Effector memory CD8-positive, alpha-beta T cell (primary cell): ENCODE results near the gene TNFRSF6B.
A peak's percentile ranks its signal among the peaks of the same experiment; 100 is the strongest.

Source experiments
- ATAC-seq: fragments of 150-1000 bp; cut with Tn5 transposase; replicated peaks from 2 replicates; pipeline ENCODE4 v1.10.0; 2021; ENCODE audit warnings: mild to moderate bottlenecking, moderate library complexity
- DNase-seq, 3 experiments: peaks; one replicate each; pipeline ENCODE4 v3.0.0; 2021
- H3K27ac Mint-ChIP-seq, 2 donors: one replicate each; pipeline ENCODE4 v1.8.0; 2022; ENCODE audit warnings: mild to moderate bottlenecking in 2 of 2, mixed read lengths in 2 of 2, moderate library complexity in 2 of 2
- H3K27me3 Mint-ChIP-seq, 2 donors: one replicate each; pipeline ENCODE4 v1.8.0; 2022; ENCODE audit warnings: mixed read lengths in 2 of 2
- H3K36me3 Mint-ChIP-seq: one replicate; pipeline ENCODE4 v1.8.0; 2022; ENCODE audit warnings: mild to moderate bottlenecking, moderate library complexity, mixed read lengths; ENCODE audit not compliant: insufficient read depth
- H3K4me1 Mint-ChIP-seq, 2 donors: one replicate each; pipeline ENCODE4 v1.8.0; 2022; ENCODE audit warnings: low read depth in 2 of 2, mixed read lengths in 2 of 2
- H3K4me3 Mint-ChIP-seq, 2 donors: one replicate each; pipeline ENCODE4 v1.8.0; 2022; ENCODE audit warnings: mild to moderate bottlenecking in 2 of 2, mixed read lengths in 2 of 2, moderate library complexity in 2 of 2
- H3K9me3 Mint-ChIP-seq, 2 donors: one replicate each; pipeline ENCODE4 v1.8.0; 2022; ENCODE audit warnings: mixed read lengths in 2 of 2

Gene TNFRSF6B

GRCh38 chr20:63734111-63734945 lies 37.9 kb downstream of the TNFRSF6B start:
- Mint-ChIP-seq H3K27me3 (no peaks in the 10 kb centered on the region), H3K4me1 (peaks cover 26 to 27% of the 10 kb centered on the region in 2 donors), H3K4me3 (no peak overlapping the region), H3K36me3 (peaks cover 44% of the 10 kb centered on the region), H3K9me3 (no peaks in the 10 kb centered on the region), H3K27ac (peak overlapping the region in 1 of 2 donors; percentile 42)
- ATAC-seq = no peak
- no peak for DNase-seq

DNA sequence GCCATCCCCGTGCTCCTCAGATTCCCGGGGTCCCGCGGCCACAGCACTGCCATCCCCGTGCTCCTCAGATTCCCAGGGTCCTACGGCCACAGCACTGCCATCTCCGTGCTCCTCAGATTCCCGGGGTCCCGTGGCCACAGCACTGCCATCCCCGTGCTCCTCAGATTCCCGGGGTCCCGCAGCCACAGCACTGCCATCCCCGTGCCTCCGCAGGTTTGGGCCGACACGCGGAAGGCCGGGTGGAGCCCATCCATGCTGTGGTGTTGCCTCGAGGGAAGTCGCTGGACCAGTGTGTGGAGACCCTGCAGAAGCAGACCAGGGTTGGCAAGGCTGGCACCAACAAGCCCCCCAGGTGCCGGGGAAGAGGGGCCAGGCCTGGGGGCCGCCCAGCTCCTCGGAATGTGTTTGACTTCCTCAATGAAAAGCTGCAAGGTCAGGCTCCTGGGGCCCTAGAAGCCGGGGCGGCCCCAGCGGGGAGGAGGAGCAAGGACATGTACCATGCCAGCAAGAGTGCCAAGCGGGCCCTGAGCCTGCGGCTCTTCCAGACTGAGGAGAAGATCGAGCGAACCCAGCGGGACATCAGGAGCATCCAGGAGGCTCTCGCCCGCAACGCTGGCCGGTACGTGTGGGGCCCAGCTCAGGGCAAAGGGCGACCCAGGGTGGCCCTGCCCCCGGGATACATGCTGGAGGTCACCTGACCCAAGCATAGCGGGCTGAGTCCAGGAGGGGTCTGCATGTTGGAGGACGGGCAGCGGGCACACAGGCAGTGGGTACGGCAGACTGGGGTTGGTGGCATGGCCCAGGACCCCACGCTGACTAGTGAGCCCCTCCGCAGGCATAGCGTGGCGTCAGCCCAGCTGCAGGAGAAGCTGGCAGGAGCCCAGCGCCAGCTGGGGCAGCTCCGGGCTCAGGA lies 38.8 kb downstream of the TNFRSF6B start:
- no peaks in the 10 kb centered on the region for H3K27me3 Mint-ChIP-seq
- H3K36me3 Mint-ChIP-seq = peaks cover 36% of the 10 kb centered on the region
- H3K4me1 Mint-ChIP-seq = peaks cover 22 to 23% of the 10 kb centered on the region in 2 donors
- DNase-seq (no peak), ATAC-seq (no peak)
- peak overlapping the region; percentile 81 to 86 for H3K4me3 Mint-ChIP-seq
- H3K9me3 Mint-ChIP-seq = no peaks in the 10 kb centered on the region
- H3K27ac Mint-ChIP-seq = peak overlapping the region; percentile 41 to 83

DNA sequence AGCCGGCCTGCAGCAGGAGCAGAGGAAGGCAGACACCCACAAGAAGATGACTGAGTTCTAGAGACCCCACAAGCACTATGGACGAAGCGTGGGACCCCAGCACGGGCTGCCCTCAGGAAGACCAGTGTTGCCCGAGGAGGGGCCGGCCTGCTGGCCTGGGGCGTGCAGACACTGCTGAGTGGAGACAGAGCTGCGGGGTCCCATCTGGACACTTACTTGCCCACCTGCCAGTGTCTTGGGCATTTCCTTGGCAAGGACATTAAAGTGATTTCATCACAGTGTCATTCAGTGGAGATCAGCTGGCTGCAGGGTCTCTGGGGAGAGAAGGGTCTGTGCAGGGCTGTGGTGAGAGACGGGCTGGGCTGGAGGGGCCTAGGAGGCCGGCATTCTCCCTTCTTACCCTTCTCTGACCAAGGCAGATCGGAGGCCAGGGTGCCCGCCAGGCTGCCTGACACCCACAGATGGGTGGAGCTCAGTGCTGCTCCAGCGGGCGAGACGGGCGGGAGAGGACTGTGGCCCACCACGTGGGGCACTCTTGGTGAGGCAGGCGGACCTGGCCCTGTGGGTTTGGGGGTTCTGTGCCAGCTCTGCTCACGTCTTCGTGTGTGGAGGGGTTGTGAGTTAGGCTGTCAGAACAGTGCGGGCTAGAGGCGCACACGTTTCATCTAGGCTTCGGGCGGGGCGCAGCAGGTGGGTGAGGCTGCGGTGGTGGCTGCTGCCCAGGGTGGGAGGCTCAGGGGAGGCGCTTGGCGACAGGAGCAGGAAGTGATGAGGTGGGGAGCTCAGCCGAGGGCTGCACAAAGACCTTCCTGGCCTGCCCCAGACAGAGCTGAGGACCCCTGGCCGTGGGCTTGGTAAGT lies 39.6 kb downstream of the TNFRSF6B start, which contains the start of gene LIME1:
LIME1 (plus strand) TSS at position 806 of the 860 bp plus-strand sequence. CDS start 886 bp downstream, outside the sequence.
- peaks cover 39% of the 10 kb centered on the region for H3K36me3 Mint-ChIP-seq
- DNase-seq = peak; percentile 79 to 82 (median 79)
- H3K27ac Mint-ChIP-seq = peak within 1 kb of the TSS; percentile 41 to 83
- no peaks in the 10 kb centered on the region for H3K27me3 Mint-ChIP-seq
- no peaks in the 10 kb centered on the region for H3K9me3 Mint-ChIP-seq
- H3K4me3 Mint-ChIP-seq = peak within 1 kb of the TSS; percentile 81 to 86
- H3K4me1 Mint-ChIP-seq = peaks cover 22 to 23% of the 10 kb centered on the region in 2 donors
- peak; percentile 72 for ATAC-seq

- peak; percentile 50 to 59 (median 53) for DNase-seq
- Mint-ChIP-seq H3K9me3 (no peaks in the 10 kb centered on the region), H3K27me3 (no peaks in the 10 kb centered on the region), H3K27ac (peak overlapping the region; percentile 41 to 83), H3K36me3 (peaks cover 43% of the 10 kb centered on the region), H3K4me1 (peaks cover 22 to 24% of the 10 kb centered on the region in 2 donors), H3K4me3 (peak overlapping the region; percentile 81 to 86)
- peak; percentile 38 for ATAC-seq
These were observed 40.6 kb downstream of the TNFRSF6B start for GRCh38 chr20:63736893-63737694.

DNA sequence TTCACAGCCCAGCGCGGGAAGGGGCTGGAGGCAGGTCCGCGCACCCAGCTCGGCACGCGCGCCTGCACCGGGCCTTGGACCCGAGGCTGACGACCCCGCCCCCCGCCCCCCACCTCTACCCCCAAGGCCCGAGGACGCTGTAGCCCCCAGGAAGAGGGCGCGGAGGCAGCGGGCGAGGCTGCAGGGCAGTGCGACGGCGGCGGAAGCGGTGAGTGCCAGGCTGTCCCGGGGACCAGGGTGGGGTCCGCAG lies 41.2 kb downstream of the TNFRSF6B start:
- Mint-ChIP-seq H3K4me3 (peak overlapping the region; percentile 81 to 86), H3K27ac (no peak overlapping the region), H3K4me1 (peaks cover 22 to 24% of the 10 kb centered on the region in 2 donors), H3K36me3 (peaks cover 43% of the 10 kb centered on the region), H3K27me3 (no peaks in the 10 kb centered on the region), H3K9me3 (no peaks in the 10 kb centered on the region)
- DNase-seq (no peak), ATAC-seq (no peak)

DNA sequence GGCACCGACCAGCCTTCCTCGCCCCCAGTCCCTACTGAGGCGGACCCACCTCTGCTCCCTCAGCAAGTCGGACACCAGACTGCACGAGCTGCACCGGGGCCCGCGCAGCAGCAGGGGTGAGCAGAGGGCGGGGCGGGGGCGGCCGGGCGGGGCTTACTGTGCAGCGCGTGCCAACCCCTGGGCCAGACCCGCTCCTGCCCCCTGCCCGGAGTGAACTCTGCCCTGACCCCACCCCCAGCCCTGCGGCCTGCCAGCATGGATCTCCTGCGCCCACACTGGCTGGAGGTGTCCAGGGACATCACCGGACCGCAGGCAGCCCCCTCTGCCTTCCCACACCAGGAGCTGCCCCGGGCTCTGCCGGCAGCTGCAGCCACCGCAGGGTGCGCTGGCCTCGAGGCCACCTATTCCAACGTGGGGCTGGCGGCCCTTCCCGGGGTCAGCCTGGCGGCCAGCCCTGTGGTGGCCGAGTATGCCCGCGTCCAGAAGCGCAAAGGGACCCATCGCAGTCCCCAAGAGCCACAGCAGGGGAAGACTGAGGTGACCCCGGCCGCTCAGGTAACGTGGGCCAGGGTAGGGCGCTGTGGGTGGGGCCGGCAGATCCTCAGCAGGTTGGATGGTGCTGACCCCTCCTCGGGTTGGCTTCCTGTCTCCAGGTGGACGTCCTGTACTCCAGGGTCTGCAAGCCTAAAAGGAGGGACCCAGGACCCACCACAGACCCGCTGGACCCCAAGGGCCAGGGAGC lies 41.7 kb downstream of the TNFRSF6B start:
- H3K9me3 Mint-ChIP-seq = no peaks in the 10 kb centered on the region
- H3K27ac Mint-ChIP-seq = peak overlapping the region in 1 of 2 donors; percentile 20
- peak in 1 of 3 experiments; percentile 35 for DNase-seq
- H3K36me3 Mint-ChIP-seq = peaks cover 45% of the 10 kb centered on the region
- peaks cover 22 to 24% of the 10 kb centered on the region in 2 donors for H3K4me1 Mint-ChIP-seq
- ATAC-seq = no peak
- H3K4me3 Mint-ChIP-seq = peak overlapping the region; percentile 81 to 86
- no peaks in the 10 kb centered on the region for H3K27me3 Mint-ChIP-seq

DNA sequence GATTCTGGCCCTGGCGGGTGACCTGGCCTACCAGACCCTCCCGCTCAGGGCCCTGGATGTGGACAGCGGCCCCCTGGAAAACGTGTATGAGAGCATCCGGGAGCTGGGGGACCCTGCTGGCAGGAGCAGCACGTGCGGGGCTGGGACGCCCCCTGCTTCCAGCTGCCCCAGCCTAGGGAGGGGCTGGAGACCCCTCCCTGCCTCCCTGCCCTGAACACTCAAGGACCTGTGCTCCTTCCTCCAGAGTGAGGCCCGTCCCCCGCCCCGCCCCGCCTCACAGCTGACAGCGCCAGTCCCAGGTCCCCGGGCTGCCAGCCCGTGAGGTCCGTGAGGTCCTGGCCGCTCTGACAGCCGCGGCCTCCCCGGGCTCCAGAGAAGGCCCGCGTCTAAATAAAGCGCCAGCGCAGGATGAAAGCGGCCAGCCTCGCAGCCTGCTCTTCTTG lies 42.3 kb downstream of the TNFRSF6B start:
- Mint-ChIP-seq H3K4me1 (peaks cover 19 to 21% of the 10 kb centered on the region in 2 donors), H3K9me3 (no peaks in the 10 kb centered on the region), H3K27me3 (no peaks in the 10 kb centered on the region), H3K27ac (peak overlapping the region in 1 of 2 donors; percentile 20), H3K4me3 (peak overlapping the region; percentile 81 to 86), H3K36me3 (peaks cover 47% of the 10 kb centered on the region)
- no peak for ATAC-seq
- peak; percentile 33 to 40 (median 35) for DNase-seq

GRCh38 chr20:63739130-63740069 lies 42.9 kb downstream of the TNFRSF6B start, which contains the start of gene SLC2A4RG:
Gene SLC2A4RG (plus strand): TSS chr20:63739776. CDS start chr20:63739913, 137 bp downstream.
- H3K4me1 Mint-ChIP-seq = peaks cover 14 to 18% of the 10 kb centered on the region in 2 donors
- H3K4me3 Mint-ChIP-seq = peak within 1 kb of the TSS; percentile 81 to 86
- H3K27me3 Mint-ChIP-seq = no peaks in the 10 kb centered on the region
- ATAC-seq (peak; percentile 19), DNase-seq (peak; percentile 47 to 53 (median 49))
- no peaks in the 10 kb centered on the region for H3K9me3 Mint-ChIP-seq
- H3K27ac Mint-ChIP-seq = peak within 1 kb of the TSS in 1 of 2 donors; percentile 20
- H3K36me3 Mint-ChIP-seq = peaks cover 47% of the 10 kb centered on the region

- ATAC-seq = peak; percentile 6
- Mint-ChIP-seq H3K27ac (no peak overlapping the region), H3K4me3 (peak overlapping the region; percentile 61 to 67), H3K27me3 (no peaks in the 10 kb centered on the region), H3K9me3 (no peaks in the 10 kb centered on the region), H3K4me1 (peaks cover 13 to 18% of the 10 kb centered on the region in 2 donors), H3K36me3 (peaks cover 45% of the 10 kb centered on the region)
- peak; percentile 33 to 46 (median 41) for DNase-seq
These were observed 43.7 kb downstream of the TNFRSF6B start for GRCh38 chr20:63740070-63740626.

GRCh38 chr20:63740627-63741353 lies 44.3 kb downstream of the TNFRSF6B start:
- Mint-ChIP-seq H3K27ac (peak overlapping the region in 1 of 2 donors; percentile 49), H3K27me3 (no peaks in the 10 kb centered on the region), H3K36me3 (peaks cover 40% of the 10 kb centered on the region), H3K4me1 (peaks cover 6 to 15% of the 10 kb centered on the region in 2 donors), H3K9me3 (no peaks in the 10 kb centered on the region), H3K4me3 (peak overlapping the region; percentile 61 to 67)
- DNase-seq (peak; percentile 34 to 47 (median 45)), ATAC-seq (peak; percentile 13)
